Psoas muscle (tissue), 8 donors: Measurements from ENCODE around the gene FIG4. TPM values are rescaled to one million over a fixed set of nuclear protein-coding genes. Genes with fewer than 3 reads are reported as not detected.
"Not testable (repeated sequence)": the region's sequence is repeated elsewhere in the genome, so short reads cannot be mapped to it uniquely, and the experiment has no call there.

Experiments used
- ATAC-seq, 4 donors: fragments of 200-7000 bp; cut with Tn5 transposase; one replicate each; pipeline ENCODE4 v1.9.1; 2020; ENCODE audit warnings: moderate library complexity in 3 of 4, mild to moderate bottlenecking in 2 of 4
- DNase-seq, 2 donors: peaks; one replicate each; pipeline ENCODE4 v3.0.0-alpha.2; 2020
- H3K27ac ChIP-seq: fragments of 200-600 bp; one replicate; pipeline ENCODE4 v1.8.0; 2022
- H3K27me3 ChIP-seq, 3 donors: fragments of 200-600 bp in 1 of 3; one replicate each; pipeline versions ENCODE4 v1.6.1 to v1.8.0; 2013 to 2022; ENCODE audit warnings: low read length in 2 of 3, mild to moderate bottlenecking in 2 of 3, moderate library complexity in 1 of 3; ENCODE audit not compliant: insufficient read depth in 3 of 3
- H3K36me3 ChIP-seq, 2 donors: fragments of 200-600 bp in 1 of 2; one replicate each; pipeline versions ENCODE4 v1.6.1 to v1.8.0; 2013 to 2022; ENCODE audit warnings: low read depth in 1 of 2, mild to moderate bottlenecking in 1 of 2, moderate library complexity in 1 of 2; ENCODE audit not compliant: insufficient read depth in 1 of 2
- H3K4me1 ChIP-seq: fragments of 200-600 bp; one replicate; pipeline ENCODE4 v1.8.0; 2022
- H3K4me3 ChIP-seq: fragments of 200-600 bp; one replicate; pipeline ENCODE4 v1.8.0; 2022; ENCODE audit warnings: mild to moderate bottlenecking
- H3K9me3 ChIP-seq: fragments of 200-600 bp; one replicate; pipeline ENCODE4 v1.8.0; 2022
- CTCF ChIP-seq: fragments of 200-600 bp; IDR thresholded peaks from one replicate; pipeline ENCODE4 v1.8.0; 2022; ENCODE audit warnings: antibody characterized with exemption
- WGBS, 3 donors: extraction: QIAGEN DNeasy Blood & Tissue Kit; methylation state at CpG; one replicate each; pipeline versions ENCODE4 v1.1.6 to v1.1.7; 2013; 5-methylcytosine and 5-hydroxymethylcytosine counted together
- intact Hi-C, 2 donors: fragments of 100-400 bp; cut with DNase I; formaldehyde crosslinking; loops; one replicate each; pipeline versions ENCODE4 v1.11.0 to v1.14.2; 2022
- polyA plus RNA-seq, 3 donors: library from polyadenylated mRNA; stranded (reverse); fragments of 200-250 nt; gene quantifications; one replicate each; pipeline ENCODE4 v1.2.3, GENCODE V29; 2013
- total RNA-seq, 4 donors: library from RNA; stranded (reverse); fragmentation: NEBNext Ultra II Directional in 2 of 4; extraction: Animal tissue kit (Norgen Biotek cat#: 25700) in 2 of 4; gene quantifications; one replicate each; pipeline versions ENCODE4 v1.2.1 to v1.2.4, GENCODE V29; 2021 to 2023
- donor health status: healthy with polysubstance abuse.
- donor health status: DM: no; HTN: no; CAD: no; lungs with moderate emphysema.
- donor health status: Bipolar disorder and iron deficiency.
- donor health status: healthy.
- donor health status: DM: yes; HTN: yes; CAD: no.
- donor health status: DM: no; HTN: no; CAD: no.
- donor health status: DM: no; HTN: no; CAD: no.
- donor health status: DM: yes; HTN: yes; CAD: no.

Gene FIG4
- total and polyA plus RNA-seq, 7 donors, result 5.8 to 12.5 (median 8.6) TPM

- H3K4me3 ChIP-seq, result no peak overlapping the region
- WGBS, 3 donors, result 43 to 69% (median 49%) methylated on average over 4 of the region's 4 CpGs
- intact Hi-C loops, result no loop called here
- H3K9me3 ChIP-seq, result no peaks in the 10 kb centered on the region
- DNase-seq (no peak), ATAC-seq (no peak)
- H3K4me1 ChIP-seq, result no peaks in the 10 kb centered on the region
- H3K27ac ChIP-seq, result no peak overlapping the region
- no peaks in the 10 kb centered on the region for H3K36me3 ChIP-seq
- H3K27me3 ChIP-seq, result no peaks in the 10 kb centered on the region
- no peak for TF ChIP-seq CTCF
Measured at GRCh38 chr6:109865968-109866367, 174.9 kb downstream of the FIG4 start.

- Histone ChIP-seq H3K27me3 (no peaks in the 10 kb centered on the region), H3K36me3 (no peaks in the 10 kb centered on the region), H3K9me3 (no peaks in the 10 kb centered on the region), H3K27ac (no peak overlapping the region), H3K4me3 (no peak overlapping the region), H3K4me1 (no peaks in the 10 kb centered on the region)
- intact Hi-C loops, result no loop called here
- ATAC-seq, result no peak
- TF ChIP-seq CTCF, result no peak
- no peak for DNase-seq
- WGBS, 3 donors, result 25 to 28% (median 28%) methylated on average over 7 of the region's 7 CpGs
Measured at GRCh38 chr6:109867009-109867969, 176.2 kb downstream of the FIG4 start.

GRCh38 chr6:109867970-109868358 lies 176.9 kb downstream of the FIG4 start:
- ATAC-seq, result no peak
- intact Hi-C loops, result no loop called here
- 2 to 27% (median 16%) methylated on average over 2 of the region's 2 CpGs for WGBS, 3 donors

GRCh38 chr6:109869398-109870088 lies 178.4 kb downstream of the FIG4 start:
- H3K4me3 ChIP-seq, DNase-seq, H3K4me1 ChIP-seq, H3K27ac ChIP-seq, ATAC-seq, H3K9me3 ChIP-seq, H3K36me3 ChIP-seq, H3K27me3 ChIP-seq, intact Hi-C loops: not testable (repeated sequence)
- 45 to 60% (median 53%) methylated on average over 5 of the region's 5 CpGs for WGBS, 3 donors

More at GRCh38 chr6:109867970-109868358, 176.9 kb downstream of the FIG4 start:
- no peaks in the 10 kb centered on the region for H3K9me3 ChIP-seq
- H3K27ac ChIP-seq, result no peak overlapping the region
- no peak for DNase-seq
- no peaks in the 10 kb centered on the region for H3K4me1 ChIP-seq
- no peak overlapping the region for H3K4me3 ChIP-seq
- no peak for TF ChIP-seq CTCF
- H3K36me3 ChIP-seq, result no peaks in the 10 kb centered on the region
- H3K27me3 ChIP-seq, result no peaks in the 10 kb centered on the region

GRCh38 chr6:109870089-109870410 lies 179.0 kb downstream of the FIG4 start:
- 65 to 72% (median 68%) methylated on average over 5 of the region's 5 CpGs for WGBS, 3 donors

More at GRCh38 chr6:109870089-109870410, 179.0 kb downstream of the FIG4 start:
- DNase-seq (no peak), ATAC-seq (no peak)
- no peaks in the 10 kb centered on the region for H3K36me3 ChIP-seq
- no peaks in the 10 kb centered on the region for H3K27me3 ChIP-seq
- TF ChIP-seq CTCF, result no peak
- H3K9me3 ChIP-seq, result no peaks in the 10 kb centered on the region
- H3K27ac ChIP-seq, result no peak overlapping the region
- H3K4me1 ChIP-seq, result no peaks in the 10 kb centered on the region
- no peak overlapping the region for H3K4me3 ChIP-seq
- intact Hi-C loops, result no loop called here
